Loucy (cell line): Measurements from ENCODE around the gene NEK7.
A peak's percentile ranks its signal among the peaks of the same experiment; 100 is the strongest.

ENCODE experiments used
- H2AFZ ChIP-seq: fragments of 200-600 bp; sonication (generic); 2 replicates; pipeline ENCODE4 v1.6.0; 2016; ENCODE audit warnings: antibody characterized with exemption, mild to moderate bottlenecking, low read length, moderate library complexity
- H3F3A ChIP-seq: fragments of 200-600 bp; 2 replicates; pipeline ENCODE4 v1.6.0; 2016; ENCODE audit warnings: antibody characterized with exemption, low read depth, mild to moderate bottlenecking
- H3K27me3 ChIP-seq: fragments of 200-600 bp; sonication (generic); 2 replicates; pipeline ENCODE4 v1.6.1; 2014; ENCODE audit warnings: low read length, mild to moderate bottlenecking; ENCODE audit not compliant: insufficient read depth, poor library complexity, severe bottlenecking
- H3K36me3 ChIP-seq: fragments of 200-600 bp; sonication (generic); 2 replicates; pipeline ENCODE4 v1.6.1; 2016; ENCODE audit warnings: low read length; ENCODE audit not compliant: insufficient read depth
- H3K4me1 ChIP-seq: fragments of 200-600 bp; sonication (generic); 2 replicates; pipeline ENCODE4 v1.5.1; 2014; ENCODE audit warnings: low read length, mild to moderate bottlenecking; ENCODE audit not compliant: insufficient read depth, poor library complexity, severe bottlenecking
- H3K4me2 ChIP-seq: fragments of 200-600 bp; sonication (generic); 2 replicates; pipeline ENCODE4 v1.6.0; 2014; ENCODE audit warnings: antibody characterized with exemption, low read length, low read depth, mild to moderate bottlenecking; ENCODE audit not compliant: poor library complexity, severe bottlenecking
- H3K4me3 ChIP-seq: fragments of 200-600 bp; sonication (generic); 2 replicates; pipeline ENCODE4 v1.5.1; 2014; ENCODE audit warnings: low read length, mild to moderate bottlenecking, mixed read lengths; ENCODE audit not compliant: poor library complexity, severe bottlenecking
- H3K79me2 ChIP-seq: fragments of 200-600 bp; sonication (generic); 2 replicates; pipeline ENCODE4 v1.6.1; 2014; ENCODE audit warnings: low read length; ENCODE audit not compliant: insufficient read depth
- H3K9ac ChIP-seq: fragments of 200-600 bp; sonication (generic); 2 replicates; pipeline ENCODE4 v1.6.0; 2014; ENCODE audit warnings: mild to moderate bottlenecking, low read depth, low read length, moderate library complexity; ENCODE audit not compliant: poor library complexity, severe bottlenecking
- H3K9me2 ChIP-seq: fragments of 200-600 bp; sonication (generic); replicated peaks from 2 replicates; pipeline ENCODE4 v1.6.1; 2016; ENCODE audit warnings: low read depth, low read length, mixed read lengths
- H3K9me3 ChIP-seq: fragments of 200-600 bp; sonication (generic); 2 replicates; pipeline ENCODE4 v1.6.1; 2014; ENCODE audit warnings: mild to moderate bottlenecking, antibody characterized with exemption, low read length, low read depth; ENCODE audit not compliant: insufficient read depth
- H4K20me1 ChIP-seq: fragments of 200-600 bp; sonication (generic); 2 replicates; pipeline ENCODE4 v1.6.0; 2014; ENCODE audit warnings: antibody characterized with exemption, low read length, mild to moderate bottlenecking; ENCODE audit not compliant: insufficient read depth, poor library complexity, severe bottlenecking
- EZH2phosphoT487 ChIP-seq: fragments of 200-600 bp; IDR thresholded peaks from 2 replicates; pipeline ENCODE4 v1.6.1; 2018; ENCODE audit warnings: antibody characterized with exemption, mild to moderate bottlenecking, moderate library complexity, borderline replicate concordance
- TF ChIP-seq, protein P1 (sequence below): fragments of 200-600 bp; sonication (generic); conservative IDR thresholded peaks from 2 replicates; pipeline ENCODE4 v1.5.1; 2014; ENCODE audit warnings: mild to moderate bottlenecking, antibody characterized with exemption, low read length

Gene NEK7

DNA sequence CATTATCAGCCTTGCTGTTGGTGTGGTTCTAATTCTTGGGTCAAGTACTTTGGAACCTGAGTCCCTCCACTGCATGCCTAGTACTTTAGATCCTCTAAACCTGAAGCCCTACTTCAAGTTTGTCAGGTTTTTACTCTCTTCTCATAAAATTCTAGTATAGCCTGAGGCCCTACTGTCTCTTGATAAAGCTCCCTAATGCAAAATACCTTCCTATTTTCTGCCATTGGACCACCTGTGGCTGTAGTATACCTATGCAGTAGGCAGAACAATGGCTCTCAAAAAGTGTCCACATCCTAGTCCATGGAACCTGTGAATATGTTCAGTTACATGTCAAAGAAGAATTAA lies 47.5 kb upstream of the NEK7 start:
- H4K20me1 ChIP-seq, result no peaks in the 10 kb centered on the region
- H3K4me2 ChIP-seq, result no peak overlapping the region
- TF ChIP-seq EZH2phosphoT487, result no peak
- TF ChIP-seq, protein P1, sequence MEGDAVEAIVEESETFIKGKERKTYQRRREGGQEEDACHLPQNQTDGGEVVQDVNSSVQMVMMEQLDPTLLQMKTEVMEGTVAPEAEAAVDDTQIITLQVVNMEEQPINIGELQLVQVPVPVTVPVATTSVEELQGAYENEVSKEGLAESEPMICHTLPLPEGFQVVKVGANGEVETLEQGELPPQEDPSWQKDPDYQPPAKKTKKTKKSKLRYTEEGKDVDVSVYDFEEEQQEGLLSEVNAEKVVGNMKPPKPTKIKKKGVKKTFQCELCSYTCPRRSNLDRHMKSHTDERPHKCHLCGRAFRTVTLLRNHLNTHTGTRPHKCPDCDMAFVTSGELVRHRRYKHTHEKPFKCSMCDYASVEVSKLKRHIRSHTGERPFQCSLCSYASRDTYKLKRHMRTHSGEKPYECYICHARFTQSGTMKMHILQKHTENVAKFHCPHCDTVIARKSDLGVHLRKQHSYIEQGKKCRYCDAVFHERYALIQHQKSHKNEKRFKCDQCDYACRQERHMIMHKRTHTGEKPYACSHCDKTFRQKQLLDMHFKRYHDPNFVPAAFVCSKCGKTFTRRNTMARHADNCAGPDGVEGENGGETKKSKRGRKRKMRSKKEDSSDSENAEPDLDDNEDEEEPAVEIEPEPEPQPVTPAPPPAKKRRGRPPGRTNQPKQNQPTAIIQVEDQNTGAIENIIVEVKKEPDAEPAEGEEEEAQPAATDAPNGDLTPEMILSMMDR, result no peak
- H3K27me3 ChIP-seq, result no peaks in the 10 kb centered on the region
- H3F3A ChIP-seq, result no peaks in the 10 kb centered on the region
- H3K9me3 ChIP-seq, result no peaks in the 10 kb centered on the region
- no peak overlapping the region for H2AFZ ChIP-seq
- no peaks in the 10 kb centered on the region for H3K9me2 ChIP-seq
- peaks cover 28% of the 10 kb centered on the region for H3K4me1 ChIP-seq
- no peak overlapping the region for H3K9ac ChIP-seq
- H3K4me3 ChIP-seq, result no peak overlapping the region
- H3K79me2 ChIP-seq, result no peaks in the 10 kb centered on the region
- H3K36me3 ChIP-seq, result no peaks in the 10 kb centered on the region

DNA sequence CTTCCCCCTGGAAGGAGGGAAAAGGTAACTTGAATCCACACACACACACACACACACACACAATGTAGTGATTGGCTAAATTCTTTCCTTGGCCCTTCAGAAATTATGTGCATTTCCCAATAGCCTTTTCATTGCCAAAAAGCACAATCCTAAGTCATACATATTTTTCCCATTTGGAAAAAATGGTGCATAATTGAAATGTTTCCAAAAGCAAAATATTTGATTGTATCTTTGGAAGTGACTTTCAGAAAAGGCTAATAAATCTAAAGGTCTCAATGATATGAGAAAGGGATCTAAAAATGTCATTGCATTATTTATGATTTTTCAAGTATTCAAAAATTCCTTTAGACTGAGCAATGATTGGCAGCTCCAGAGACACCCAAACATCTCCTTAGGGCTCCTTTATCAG lies 43.5 kb upstream of the NEK7 start:
- Histone ChIP-seq H3K4me2 (no peak overlapping the region), H3K9ac (no peak overlapping the region)

DNA sequence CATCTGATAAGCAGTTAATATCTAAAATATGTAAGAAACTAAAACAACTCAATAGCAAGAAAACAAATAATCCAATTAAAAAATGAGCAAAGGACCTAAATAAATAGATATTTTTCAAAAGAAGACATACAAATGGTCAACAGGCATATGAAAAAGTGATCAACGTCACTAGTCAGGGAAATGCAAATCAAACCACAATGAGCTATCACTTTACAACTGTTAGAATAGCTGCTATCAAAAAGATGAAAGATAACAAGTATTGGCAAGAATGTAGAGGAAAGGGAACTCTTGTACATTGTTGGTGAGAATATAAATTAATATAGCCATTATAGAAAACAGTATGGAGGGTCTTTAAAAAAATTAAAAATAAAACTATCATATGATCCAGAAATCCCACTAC lies 40.7 kb upstream of the NEK7 start:
- H4K20me1 ChIP-seq, result no peaks in the 10 kb centered on the region
- no peaks in the 10 kb centered on the region for H3K9me2 ChIP-seq
- H3K4me1 ChIP-seq, result peaks cover 44% of the 10 kb centered on the region
- TF ChIP-seq EZH2phosphoT487, result no peak
- TF ChIP-seq, protein P1, result no peak
- peak overlapping the region; percentile 8 for H3K9ac ChIP-seq
- H3K36me3 ChIP-seq, result no peaks in the 10 kb centered on the region
- no peaks in the 10 kb centered on the region for H3F3A ChIP-seq
- no peak overlapping the region for H2AFZ ChIP-seq
- no peak overlapping the region for H3K4me3 ChIP-seq
- H3K4me2 ChIP-seq, result peak overlapping the region; percentile 29
- H3K27me3 ChIP-seq, result no peaks in the 10 kb centered on the region
- H3K79me2 ChIP-seq, result no peaks in the 10 kb centered on the region
- H3K9me3 ChIP-seq, result no peaks in the 10 kb centered on the region

More for the DNA sequence above, 43.5 kb upstream of the NEK7 start:
- Histone ChIP-seq H3K4me3 (no peak overlapping the region), H3K9me2 (no peaks in the 10 kb centered on the region), H3F3A (no peaks in the 10 kb centered on the region), H3K79me2 (no peaks in the 10 kb centered on the region), H3K4me1 (peaks cover 43% of the 10 kb centered on the region), H3K27me3 (no peaks in the 10 kb centered on the region), H3K9me3 (no peaks in the 10 kb centered on the region), H3K36me3 (no peaks in the 10 kb centered on the region), H4K20me1 (no peaks in the 10 kb centered on the region), H2AFZ (no peak overlapping the region)
- TF ChIP-seq EZH2phosphoT487, result no peak
- TF ChIP-seq, protein P1, result no peak
